GM19324 (cell line): ENCODE results near the gene NDRG4.
"Not testable (repeated sequence)": the region's sequence is repeated elsewhere in the genome, so short reads cannot be mapped to it uniquely, and the experiment has no call there.

ENCODE experiments used
- ATAC-seq: cut with Tn5 transposase; IDR thresholded peaks from one replicate; pipeline ENCODE4 v1.9.1; 2021; ENCODE audit warnings: mild to moderate bottlenecking, moderate library complexity; ENCODE audit not compliant: unreplicated experiment, low FRiP score

The NDRG4 gene

DNA sequence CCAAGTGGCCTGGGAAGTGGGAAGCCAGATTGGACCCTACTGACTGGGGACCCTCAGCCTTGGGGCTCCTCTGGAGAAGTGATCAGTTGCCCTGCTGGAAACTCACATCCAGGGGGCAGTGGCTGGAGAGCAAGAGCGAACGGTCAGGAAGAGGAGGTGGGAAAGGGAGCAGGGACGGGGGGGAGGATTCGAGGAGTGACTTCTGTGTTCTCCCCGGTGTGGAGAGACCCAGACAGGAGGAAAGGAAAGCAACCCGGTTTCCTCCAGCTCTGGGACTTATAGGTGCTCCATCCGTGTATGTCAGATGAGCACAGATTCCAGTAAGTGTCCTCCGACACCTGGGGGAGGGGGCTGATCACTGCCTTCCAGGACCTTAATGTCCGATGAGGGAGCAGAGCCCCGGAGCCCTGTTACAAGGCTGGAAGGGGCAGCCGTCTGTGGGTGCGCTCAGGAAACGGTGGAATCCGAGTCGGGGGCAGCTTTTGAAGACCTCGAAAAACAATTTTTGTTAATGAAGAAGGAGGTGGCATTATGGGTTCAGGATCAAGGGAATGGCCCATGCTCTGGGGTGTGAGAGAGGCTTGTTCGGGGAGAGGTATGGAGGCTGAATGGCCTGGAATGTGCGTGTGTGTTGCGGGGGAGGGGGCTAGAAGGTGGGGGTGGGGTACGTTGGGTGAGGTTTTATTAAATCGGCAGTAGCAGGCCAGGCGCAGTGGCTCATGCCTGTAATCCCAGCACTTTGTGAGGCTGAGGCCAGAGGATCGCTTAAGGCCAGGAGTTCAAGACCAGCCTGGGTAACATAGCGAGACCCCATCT is 34.8 kb upstream of the NDRG4 start:
- no peak for ATAC-seq

DNA sequence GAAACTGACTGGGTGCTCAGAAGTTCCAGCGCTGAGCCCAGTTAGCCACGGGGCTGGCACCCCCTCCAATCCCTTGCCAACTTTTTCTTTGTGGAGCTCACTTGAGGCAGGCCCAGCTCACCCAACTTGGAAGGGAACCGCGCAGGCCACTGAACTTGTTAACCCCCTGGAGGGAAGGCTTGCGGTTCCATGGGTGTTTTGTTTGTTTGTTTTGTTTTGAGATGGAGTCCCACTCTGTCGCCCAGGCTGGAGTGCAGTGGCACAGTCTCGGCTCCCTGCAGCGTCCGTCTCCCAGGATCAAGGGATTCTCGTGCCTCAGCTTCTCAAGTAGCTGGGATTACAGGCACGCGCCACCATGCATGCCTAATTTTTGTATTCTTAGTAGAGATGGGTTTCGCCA is 34.1 kb upstream of the NDRG4 start:
- no peak for ATAC-seq

DNA sequence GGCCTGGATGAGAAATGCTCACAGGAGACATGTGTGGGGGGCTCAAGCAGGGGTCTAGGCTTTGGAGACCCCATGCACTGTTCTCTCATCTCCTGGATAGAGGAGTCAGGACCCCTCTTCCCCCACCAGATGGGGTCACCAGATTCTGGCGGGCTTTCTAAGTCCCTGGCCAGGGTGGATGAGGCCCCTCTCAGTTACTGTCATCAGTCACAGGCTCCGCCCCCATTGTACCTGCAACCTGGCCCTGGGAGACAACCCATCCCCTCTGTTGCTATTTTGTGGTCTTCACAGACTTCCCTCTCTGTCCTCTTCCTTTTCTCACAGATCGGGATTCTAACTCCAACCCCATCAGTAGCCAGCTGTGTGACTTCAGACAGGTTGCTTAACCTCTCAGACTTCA is 33.5 kb upstream of the NDRG4 start:
- ATAC-seq = no peak

- no peak for ATAC-seq
These were observed 32.0 kb upstream of the NDRG4 start for GRCh38 chr16:58467905-58468304.

DNA sequence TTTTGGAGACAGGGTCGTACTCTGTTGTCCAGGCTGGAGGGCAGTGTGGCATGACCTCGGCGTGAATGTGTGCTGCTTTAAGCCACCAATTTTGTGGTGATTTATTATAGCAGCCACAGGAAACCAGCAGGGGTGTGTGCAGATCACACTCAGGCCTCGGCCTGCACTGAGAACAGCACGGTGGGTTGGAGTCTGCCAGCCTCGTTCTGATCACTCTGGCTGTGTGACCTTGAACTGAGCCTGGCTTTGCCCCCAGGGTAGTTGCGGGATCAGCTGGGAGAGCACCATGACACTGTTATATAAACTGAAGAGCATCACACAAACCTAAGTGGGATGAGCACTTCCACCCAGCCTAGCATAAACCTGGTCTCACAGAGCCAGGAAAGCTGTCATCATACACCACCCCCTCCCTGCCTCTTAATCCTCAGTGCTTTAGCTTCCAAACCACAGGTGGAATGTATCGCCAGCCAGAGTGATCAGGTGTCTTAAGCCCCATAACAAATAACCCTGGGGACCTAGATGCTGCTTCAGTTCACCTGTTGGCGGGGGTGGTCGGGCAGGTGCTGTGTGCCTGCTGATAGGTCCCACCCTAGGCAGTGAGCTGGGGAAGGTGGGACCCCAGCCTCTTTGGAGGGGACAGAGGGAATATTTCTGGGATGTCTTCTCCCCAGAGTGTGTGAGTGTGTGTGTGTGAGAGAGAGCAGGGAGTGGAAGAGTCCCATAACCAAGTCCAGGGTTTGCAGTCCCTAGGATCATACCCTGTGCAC is 28.6 kb upstream of the NDRG4 start:
- no peak for ATAC-seq

- no peak for ATAC-seq
These were observed 27.7 kb upstream of the NDRG4 start for GRCh38 chr16:58472266-58472665.

- ATAC-seq = no peak
These were observed 27.1 kb upstream of the NDRG4 start for GRCh38 chr16:58472827-58473226.

GRCh38 chr16:58474296-58474695 is 25.6 kb upstream of the NDRG4 start:
- ATAC-seq = no peak

DNA sequence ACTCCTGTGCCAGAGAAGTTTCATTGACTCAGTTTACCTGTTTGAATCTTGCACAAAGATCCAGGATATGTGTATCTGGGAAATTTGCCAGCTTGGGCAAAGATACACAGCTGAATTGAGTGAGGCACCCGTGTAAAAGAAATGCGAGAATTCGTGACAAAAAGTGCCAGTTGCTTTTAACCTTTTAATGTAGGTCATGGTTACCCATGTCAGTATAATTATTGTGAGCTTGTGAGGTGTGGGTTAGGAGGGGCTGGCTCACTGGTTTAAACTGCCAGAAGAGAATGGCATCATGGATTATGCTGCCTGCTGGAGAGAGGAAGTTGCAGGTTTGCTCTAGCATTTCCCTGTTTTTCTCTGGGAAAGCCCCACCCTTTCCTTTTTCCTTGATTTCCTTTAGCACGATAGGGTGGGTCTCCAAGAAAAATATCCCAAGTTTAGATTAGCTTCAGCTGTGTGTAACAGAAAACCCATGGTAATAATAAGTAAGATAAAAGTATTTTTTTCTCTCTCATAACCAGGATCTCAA is 24.8 kb upstream of the NDRG4 start:
- ATAC-seq = no peak

GRCh38 chr16:58476791-58477190 is 23.2 kb upstream of the NDRG4 start:
- ATAC-seq = no peak

GRCh38 chr16:58478427-58478826 is 21.5 kb upstream of the NDRG4 start:
- ATAC-seq = no peak

- ATAC-seq = no peak
These were observed 18.6 kb upstream of the NDRG4 start for GRCh38 chr16:58481226-58481869.

DNA sequence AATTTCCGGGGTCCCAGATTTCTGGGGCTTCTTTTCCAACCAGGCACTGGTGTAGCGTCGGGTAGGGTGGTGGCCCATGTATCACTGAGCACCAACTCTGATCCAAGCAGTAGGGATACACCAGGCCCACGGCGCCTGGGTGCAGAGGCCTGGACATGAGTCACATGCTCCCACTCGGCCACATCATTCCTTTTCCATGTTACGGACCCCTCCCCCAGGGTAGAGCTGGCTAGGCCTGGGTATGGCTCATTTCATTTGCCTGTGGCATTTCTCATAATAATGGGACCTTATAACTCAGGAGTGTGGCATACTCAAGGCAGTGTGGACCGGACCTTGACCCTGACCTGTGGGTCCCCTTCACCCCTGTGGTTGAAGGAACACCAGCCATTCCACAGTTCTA is 18.0 kb upstream of the NDRG4 start:
- no peak for ATAC-seq

DNA sequence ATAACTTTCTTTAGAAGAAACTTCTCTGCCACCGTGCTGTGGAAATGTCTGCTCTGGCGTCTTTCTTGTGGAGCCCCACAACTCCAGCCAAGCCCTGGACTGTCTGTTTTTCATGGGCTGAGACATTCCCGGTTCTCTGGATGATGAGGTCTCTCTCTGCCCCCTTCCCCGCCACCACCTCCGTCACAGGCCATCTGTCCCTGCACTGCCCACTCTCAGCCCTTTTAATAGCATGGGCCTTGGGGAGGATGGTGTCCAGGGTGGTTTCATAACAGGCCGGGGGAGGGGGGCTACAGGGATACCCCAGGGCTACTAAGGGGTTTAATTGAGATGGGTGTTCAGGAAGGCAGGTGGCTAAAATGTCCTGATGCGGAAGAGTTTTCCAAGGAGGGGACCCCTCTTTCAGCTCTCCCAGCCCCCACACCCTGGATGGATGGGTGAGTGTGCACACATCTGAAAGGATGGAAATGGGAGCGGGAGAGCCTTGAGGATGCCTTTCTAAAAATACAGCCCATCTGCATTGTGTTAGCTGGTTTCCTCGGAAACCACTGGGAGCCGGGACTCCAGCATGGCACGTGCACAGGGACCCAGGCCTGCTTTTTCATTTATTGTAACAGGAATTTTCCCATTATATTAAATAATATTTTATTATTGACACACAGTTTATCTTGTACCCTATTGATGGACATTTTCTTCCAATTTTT is 14.6 kb upstream of the NDRG4 start:
- ATAC-seq = no peak

- ATAC-seq = no peak
These were observed 12.2 kb upstream of the NDRG4 start for GRCh38 chr16:58487566-58488351.

DNA sequence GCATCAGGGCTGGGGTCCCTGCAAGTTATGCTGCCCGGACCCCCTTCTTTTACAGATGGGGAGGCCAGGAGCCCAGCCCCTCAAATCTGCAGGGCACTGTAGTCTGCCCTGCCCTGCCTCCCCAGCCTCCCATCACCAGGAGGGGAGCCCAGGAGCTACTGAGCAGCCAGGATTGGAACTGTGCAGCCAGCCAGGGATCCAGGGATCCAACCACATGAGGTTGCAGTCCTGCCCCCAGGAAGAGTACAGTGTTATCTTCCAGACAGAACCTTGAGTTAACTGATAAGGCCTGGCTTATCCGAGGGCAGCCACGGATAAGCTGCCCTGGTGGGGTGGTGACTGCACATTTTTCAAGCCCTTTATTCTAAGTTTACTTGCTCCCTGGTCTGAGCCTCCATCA is 11.4 kb upstream of the NDRG4 start:
- no peak for ATAC-seq

DNA sequence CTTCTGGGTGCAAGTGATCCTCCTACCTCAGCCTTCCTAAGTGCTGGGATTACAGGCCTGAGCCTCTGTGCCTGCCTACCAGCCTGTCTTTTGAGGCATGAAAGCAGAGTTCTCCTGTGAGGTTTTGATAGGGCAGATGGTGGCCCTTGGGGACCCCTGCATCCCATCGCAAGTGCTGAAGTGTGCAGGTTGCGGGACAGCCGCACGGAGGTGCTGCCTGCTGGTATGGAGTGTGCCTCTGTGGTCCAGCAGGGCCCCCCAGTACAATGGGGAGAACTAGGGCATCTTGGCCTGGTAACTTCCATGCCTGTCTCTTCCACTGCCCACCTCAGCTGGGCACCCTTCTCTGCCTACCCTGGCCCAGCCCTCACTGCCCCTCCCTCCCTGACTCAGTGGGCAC is 9.9 kb upstream of the NDRG4 start:
- no peak for ATAC-seq

DNA sequence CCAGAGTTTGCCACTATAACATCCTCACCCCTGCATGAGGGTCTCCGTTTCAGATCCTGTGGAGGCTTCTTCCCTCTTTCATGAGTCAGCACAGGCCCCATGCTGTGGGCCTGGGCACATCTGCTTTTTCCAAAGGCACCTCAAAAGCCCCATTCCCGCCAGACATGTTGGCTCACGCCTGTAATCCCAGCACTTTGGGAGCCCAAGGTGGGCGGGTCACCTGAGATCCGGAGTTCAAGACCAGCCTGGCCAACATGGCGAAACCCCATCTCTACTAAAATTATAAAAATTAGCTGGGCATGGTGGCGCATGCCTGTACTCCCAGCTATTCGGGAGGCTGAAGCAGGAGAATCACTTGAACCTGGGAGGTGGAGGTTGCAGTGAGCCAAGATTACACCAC is 9.4 kb upstream of the NDRG4 start:
- not testable (repeated sequence) for ATAC-seq

DNA sequence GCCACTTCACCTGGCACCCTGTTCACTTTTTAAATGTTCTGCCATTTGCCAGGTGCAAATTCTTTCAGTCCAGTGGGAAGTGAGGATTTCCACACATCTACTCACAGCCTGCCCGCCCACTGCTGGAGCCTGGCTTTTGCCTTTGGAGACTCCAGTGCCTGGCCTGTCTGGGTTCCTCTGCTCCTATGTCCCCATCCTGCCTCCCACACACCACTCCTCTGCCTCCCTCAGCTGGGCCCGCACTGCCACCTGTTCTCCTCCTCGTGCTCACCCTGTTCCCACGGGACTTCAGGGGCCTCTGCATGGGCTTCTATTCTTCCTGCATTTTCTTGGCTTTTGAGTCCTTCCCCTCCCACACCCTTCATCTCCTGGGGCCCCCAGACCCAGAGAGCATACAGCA is 7.9 kb upstream of the NDRG4 start:
- ATAC-seq = no peak

DNA sequence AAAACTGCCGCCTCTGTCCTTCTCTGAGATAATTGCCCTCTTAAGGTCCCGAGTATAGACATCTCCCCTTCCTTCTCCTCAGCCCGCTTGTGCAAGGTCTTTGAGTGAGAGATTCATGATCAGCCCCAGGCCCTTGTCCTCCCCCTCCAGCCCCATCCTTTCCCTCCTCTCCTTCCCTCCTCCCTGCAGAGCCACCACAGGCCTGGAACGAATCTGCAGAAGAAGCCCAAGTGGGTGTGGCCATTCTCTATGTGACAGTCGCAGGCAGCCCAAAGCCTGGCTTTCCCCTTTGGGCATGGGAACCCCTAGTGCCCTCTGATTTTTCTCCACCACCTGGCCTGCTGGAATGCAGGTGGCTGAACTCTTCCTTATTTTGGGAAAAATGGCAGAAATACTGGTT is 7.2 kb upstream of the NDRG4 start:
- no peak for ATAC-seq
